AG04449 (cell line): ENCODE measurements around the gene CMIP.

Experiments used
- CTCF ChIA-PET: fragments of 350-600 bp; formaldehyde crosslinking; extraction: SDS; loops from one replicate; lab custom pipeline; 2021; ENCODE audit warnings: antibody characterized with exemption; lab: Yijun Ruan, JAX
- POLR2A ChIA-PET: fragments of 400-600, 350-600 bp; formaldehyde crosslinking; extraction: SDS; loops from one replicate; lab custom pipeline; 2020; ENCODE audit warnings: antibody characterized with exemption, inconsistent platforms; lab: Yijun Ruan, JAX
- DNase-seq: peaks from one replicate; pipeline ENCODE4 v3.0.0-alpha.2; 2010; ENCODE audit warnings: low read depth, low spot score
- H3K4me3 ChIP-seq: 2 replicates; pipeline ENCODE4 v1.5.1; 2011; ENCODE audit warnings: low read depth, mild to moderate bottlenecking, control low read depth, low read length
- TF ChIP-seq, protein P1 (sequence below): IDR thresholded peaks from one replicate; pipeline ENCODE4 v1.5.1; 2011; ENCODE audit warnings: mild to moderate bottlenecking, moderate library complexity, low read length, control low read depth, inconsistent platforms; ENCODE audit not compliant: insufficient read depth; ENCODE audit errors: missing control alignments

Gene CMIP

DNA sequence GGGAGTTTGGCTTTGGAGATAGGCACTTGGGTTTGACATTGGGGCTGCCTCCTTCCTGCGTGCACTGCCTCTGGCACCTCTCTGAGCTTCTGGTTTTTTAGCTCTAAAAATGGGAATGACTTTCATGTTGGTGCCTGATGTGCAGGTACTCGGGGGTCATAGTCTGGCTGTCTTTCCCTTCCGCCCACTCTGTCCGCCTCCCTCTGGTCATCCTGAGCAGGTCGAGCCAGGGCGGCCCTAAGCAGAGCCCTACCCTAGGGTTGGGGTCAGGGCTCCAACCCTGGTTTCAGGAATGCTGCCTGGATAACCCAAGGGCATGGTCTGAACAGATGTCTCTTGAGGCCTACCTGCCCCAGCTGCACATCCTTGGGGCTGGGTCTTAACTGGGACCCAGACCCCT, 64.8 kb downstream of the CMIP start:
- TF ChIP-seq, protein P1, sequence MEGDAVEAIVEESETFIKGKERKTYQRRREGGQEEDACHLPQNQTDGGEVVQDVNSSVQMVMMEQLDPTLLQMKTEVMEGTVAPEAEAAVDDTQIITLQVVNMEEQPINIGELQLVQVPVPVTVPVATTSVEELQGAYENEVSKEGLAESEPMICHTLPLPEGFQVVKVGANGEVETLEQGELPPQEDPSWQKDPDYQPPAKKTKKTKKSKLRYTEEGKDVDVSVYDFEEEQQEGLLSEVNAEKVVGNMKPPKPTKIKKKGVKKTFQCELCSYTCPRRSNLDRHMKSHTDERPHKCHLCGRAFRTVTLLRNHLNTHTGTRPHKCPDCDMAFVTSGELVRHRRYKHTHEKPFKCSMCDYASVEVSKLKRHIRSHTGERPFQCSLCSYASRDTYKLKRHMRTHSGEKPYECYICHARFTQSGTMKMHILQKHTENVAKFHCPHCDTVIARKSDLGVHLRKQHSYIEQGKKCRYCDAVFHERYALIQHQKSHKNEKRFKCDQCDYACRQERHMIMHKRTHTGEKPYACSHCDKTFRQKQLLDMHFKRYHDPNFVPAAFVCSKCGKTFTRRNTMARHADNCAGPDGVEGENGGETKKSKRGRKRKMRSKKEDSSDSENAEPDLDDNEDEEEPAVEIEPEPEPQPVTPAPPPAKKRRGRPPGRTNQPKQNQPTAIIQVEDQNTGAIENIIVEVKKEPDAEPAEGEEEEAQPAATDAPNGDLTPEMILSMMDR: no peak
- ChIA-PET CTCF (no interaction called here), POLR2A (interaction anchor here (0.6 kb wide), 1 partner anchor 1459 kb away, joined by 4 read pairs; no protein-coding TSS in a partner anchor)
- no peak for DNase-seq
- no peak overlapping the region for H3K4me3 ChIP-seq

DNA sequence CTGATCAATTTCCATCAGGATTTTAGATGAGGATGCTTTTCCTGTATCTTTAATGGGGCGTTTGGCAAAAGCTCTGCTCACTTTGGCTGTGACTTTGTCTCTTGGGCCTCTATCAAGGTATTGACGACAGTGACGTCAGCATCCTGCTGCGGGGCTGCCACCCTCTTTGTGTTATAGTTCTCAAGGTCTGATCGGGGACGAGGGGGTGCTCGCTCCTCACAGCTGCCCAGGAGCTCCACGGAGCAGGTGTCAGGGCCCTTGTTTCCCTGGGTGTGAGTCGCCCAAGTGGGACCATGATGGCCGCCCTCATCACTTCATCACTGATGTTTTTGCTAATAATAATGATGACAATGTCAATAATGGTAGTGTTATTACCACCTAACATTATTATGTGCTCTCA, 65.4 kb downstream of the CMIP start:
- DNase-seq: no peak
- H3K4me3 ChIP-seq: no peak overlapping the region
- ChIA-PET POLR2A (no interaction called here), CTCF (no interaction called here)
- TF ChIP-seq, protein P1: no peak

DNA sequence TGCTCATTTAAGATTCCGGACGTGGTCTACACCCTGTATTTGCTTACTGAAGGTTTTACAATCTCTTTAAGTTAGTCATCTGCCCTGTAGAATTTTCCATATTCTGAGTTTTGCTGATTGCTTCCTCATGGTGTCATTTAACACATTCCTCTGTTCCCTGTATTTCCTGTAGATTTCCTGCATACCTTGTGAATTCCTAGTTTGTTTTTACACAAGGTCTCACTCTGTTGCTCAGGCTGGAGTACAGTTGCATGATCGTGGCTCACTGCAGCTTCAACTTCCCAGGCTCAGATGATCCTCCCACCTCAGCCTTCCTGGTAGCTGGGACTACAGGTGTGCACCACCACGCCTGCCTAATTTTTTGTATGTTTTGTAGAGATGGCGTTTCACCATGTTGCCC, 66.8 kb downstream of the CMIP start:
- CTCF ChIA-PET: no interaction called here
- TF ChIP-seq, protein P1: no peak
- H3K4me3 ChIP-seq: no peak overlapping the region
- POLR2A ChIA-PET: no interaction called here
- DNase-seq: peak; percentile 84

DNA sequence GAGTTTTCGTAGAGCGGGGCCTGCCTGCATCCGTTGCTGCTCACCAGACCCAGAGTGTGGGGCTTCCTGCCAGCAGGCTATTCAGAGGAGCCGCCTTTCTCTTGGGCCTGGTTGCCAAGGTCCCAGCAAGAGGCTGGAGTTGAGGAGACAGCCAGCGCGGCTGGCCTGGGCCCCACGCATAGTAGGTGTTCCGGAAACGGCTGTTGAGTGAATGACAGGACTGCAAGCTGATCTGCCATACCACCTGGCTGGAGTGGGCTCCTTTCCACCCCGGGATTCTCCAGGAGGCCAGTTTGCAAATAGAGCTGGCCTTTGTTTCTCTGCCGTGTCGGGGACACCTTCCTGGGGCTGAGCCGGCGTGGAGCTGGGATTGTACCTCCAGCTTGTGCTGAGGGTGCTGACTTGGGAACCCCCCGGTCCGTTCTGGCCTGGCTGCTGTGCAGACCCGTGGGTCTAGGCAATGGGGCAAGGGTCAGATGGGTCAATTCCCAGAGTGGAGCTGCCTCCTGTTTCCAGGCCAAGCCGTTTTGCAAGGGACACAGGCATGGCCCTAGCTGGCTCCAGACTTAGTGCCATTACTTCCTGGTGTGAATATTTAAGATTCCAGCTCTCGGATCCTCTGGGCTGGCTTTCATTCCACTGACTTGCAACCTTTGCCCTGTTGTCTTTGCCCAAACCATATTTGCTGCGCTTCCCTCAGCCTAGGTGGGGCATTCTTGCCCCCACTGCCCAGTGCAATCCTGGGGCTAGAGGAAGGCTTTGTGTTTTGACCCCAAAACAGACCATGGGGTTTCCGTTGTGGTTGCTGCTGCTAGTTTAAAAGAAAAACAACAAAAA, 68.8 kb downstream of the CMIP start:
- no peak overlapping the region for H3K4me3 ChIP-seq
- CTCF ChIA-PET: interaction anchor here (1.2 to 1.6 kb wide), 3 partner anchors 9 to 109 kb away, joined by 3 to 4 read pairs (median 3); no protein-coding TSS in a partner anchor
- DNase-seq: no peak
- POLR2A ChIA-PET: no interaction called here
- TF ChIP-seq, protein P1: no peak

DNA sequence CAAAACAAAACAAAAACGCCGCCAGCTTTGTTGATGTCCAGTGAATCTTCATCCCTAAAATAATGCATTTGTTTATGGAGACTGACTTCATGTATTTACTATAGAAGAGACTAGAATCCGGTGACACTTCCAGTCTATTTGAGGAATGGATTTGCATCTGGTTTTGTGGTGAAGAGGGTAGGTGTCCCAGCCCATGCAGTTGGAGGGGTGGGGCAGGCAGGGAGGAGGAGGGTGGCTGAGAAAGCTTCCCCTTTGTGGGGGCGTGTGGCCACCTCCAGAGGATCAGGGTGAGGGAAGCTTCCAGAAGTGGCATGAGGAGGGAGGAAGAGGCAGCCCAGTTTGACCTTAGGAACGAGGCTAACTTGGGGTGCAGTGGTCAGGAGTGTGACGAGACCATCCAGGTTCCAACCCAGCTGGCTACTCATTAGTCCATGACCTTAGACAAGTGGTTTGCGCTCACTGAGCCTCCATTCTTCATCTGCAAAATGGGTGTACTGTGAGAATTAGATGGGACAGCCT, 69.5 kb downstream of the CMIP start:
- CTCF ChIA-PET: interaction anchor here (1.2 to 1.6 kb wide), 2 partner anchors 12 to 108 kb away, joined by 3 to 4 read pairs; no protein-coding TSS in a partner anchor
- no peak overlapping the region for H3K4me3 ChIP-seq
- TF ChIP-seq, protein P1: no peak
- POLR2A ChIA-PET: no interaction called here
- no peak for DNase-seq

DNA sequence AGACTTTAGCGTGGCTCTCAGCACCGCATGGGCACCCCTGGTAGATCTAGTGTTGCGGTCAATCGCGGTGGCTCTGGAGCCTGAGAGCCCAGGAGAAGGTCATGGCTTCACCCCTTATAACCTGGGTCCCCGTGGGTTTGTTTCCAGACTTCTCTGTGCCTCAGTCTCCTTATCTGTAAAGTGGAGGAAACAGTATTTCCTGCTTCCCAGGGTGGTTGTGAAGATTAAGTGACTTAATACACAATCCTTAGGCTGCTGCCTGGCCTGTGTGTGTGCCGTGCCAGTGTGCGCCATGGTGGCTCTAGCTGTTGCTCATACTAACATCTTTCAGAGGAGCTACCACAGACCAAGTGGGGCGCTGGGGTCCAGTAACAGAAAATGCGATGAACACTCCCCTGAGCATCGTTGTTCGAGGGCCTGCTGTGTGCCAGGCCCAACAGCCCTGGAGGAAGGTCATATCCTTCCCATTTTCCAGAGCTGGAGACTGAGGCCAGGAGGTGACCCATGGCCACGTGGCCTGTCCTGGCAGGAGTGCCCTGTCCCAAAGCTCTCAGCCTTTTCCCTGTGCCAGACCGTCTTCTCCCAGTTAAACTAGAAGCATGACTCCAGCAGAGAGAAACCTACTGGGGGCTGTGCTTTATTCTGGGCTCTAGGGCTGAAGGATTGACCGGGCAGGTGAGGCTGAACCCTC, 70.1 kb downstream of the CMIP start:
- H3K4me3 ChIP-seq: no peak overlapping the region
- ChIA-PET POLR2A (no interaction called here), CTCF (interaction anchor here (1.8 kb wide), 1 partner anchor 10 kb away, joined by 6 read pairs; no protein-coding TSS in a partner anchor)
- TF ChIP-seq, protein P1: no peak
- no peak for DNase-seq
